ENCODE data around the gene SLC6A6. TPM values are rescaled to one million over a fixed set of nuclear protein-coding genes. Genes with fewer than 3 reads are reported as not detected.

Gene SLC6A6
- total RNA-seq, 1 experiment from 2014 or later, result 3.4 TPM

GRCh38 chr3:14474363-14475081 lies 72.1 kb downstream of the SLC6A6 start:
- H3K27me3 ChIP-seq, result no peaks in the 10 kb centered on the region
- no peak overlapping the region for H3K4me3 ChIP-seq
- H3K9me3 ChIP-seq, result no peaks in the 10 kb centered on the region
- no peaks in the 10 kb centered on the region for H3K36me3 ChIP-seq
- DNase-seq, result no peak

- no peaks in the 10 kb centered on the region for H3K27me3 ChIP-seq
- no peak overlapping the region for H3K4me3 ChIP-seq
- H3K36me3 ChIP-seq, result no peaks in the 10 kb centered on the region
- H3K9me3 ChIP-seq, result no peaks in the 10 kb centered on the region
- no peak for DNase-seq
Observed at GRCh38 chr3:14475621-14476020, 73.2 kb downstream of the SLC6A6 start.

GRCh38 chr3:14476583-14477265 lies 74.3 kb downstream of the SLC6A6 start:
- Histone ChIP-seq H3K36me3 (no peaks in the 10 kb centered on the region), H3K9me3 (no peaks in the 10 kb centered on the region), H3K4me3 (no peak overlapping the region), H3K27me3 (no peaks in the 10 kb centered on the region)
- DNase-seq, result no peak

GRCh38 chr3:14477311-14477935 lies 75.0 kb downstream of the SLC6A6 start:
- Histone ChIP-seq H3K27me3 (no peaks in the 10 kb centered on the region), H3K4me3 (no peak overlapping the region), H3K9me3 (no peaks in the 10 kb centered on the region), H3K36me3 (no peaks in the 10 kb centered on the region)
- no peak for DNase-seq

GRCh38 chr3:14478956-14479550 lies 76.6 kb downstream of the SLC6A6 start:
- H3K9me3 ChIP-seq, result no peaks in the 10 kb centered on the region
- H3K4me3 ChIP-seq, result no peak overlapping the region
- DNase-seq, result no peak
- no peaks in the 10 kb centered on the region for H3K36me3 ChIP-seq
- no peaks in the 10 kb centered on the region for H3K27me3 ChIP-seq

- Histone ChIP-seq H3K4me3 (no peak overlapping the region), H3K27me3 (no peaks in the 10 kb centered on the region), H3K36me3 (no peaks in the 10 kb centered on the region), H3K9me3 (no peaks in the 10 kb centered on the region)
- DNase-seq, result no peak
Observed at GRCh38 chr3:14479591-14479990, 77.2 kb downstream of the SLC6A6 start.

GRCh38 chr3:14480207-14481017 lies 78.0 kb downstream of the SLC6A6 start:
- no peak for DNase-seq
- no peaks in the 10 kb centered on the region for H3K36me3 ChIP-seq

GRCh38 chr3:14481018-14481645 lies 78.7 kb downstream of the SLC6A6 start:
- Histone ChIP-seq H3K36me3 (no peaks in the 10 kb centered on the region), H3K9me3 (no peaks in the 10 kb centered on the region), H3K4me3 (no peak overlapping the region), H3K27me3 (no peaks in the 10 kb centered on the region)
- DNase-seq, result no peak

More at GRCh38 chr3:14480207-14481017, 78.0 kb downstream of the SLC6A6 start:
- Histone ChIP-seq H3K27me3 (no peaks in the 10 kb centered on the region), H3K9me3 (no peaks in the 10 kb centered on the region), H3K4me3 (no peak overlapping the region)

- Histone ChIP-seq H3K27me3 (no peaks in the 10 kb centered on the region), H3K9me3 (no peaks in the 10 kb centered on the region), H3K4me3 (no peak overlapping the region), H3K36me3 (no peaks in the 10 kb centered on the region)
- no peak for DNase-seq
Observed at GRCh38 chr3:14481646-14482036, 79.2 kb downstream of the SLC6A6 start.

- Histone ChIP-seq H3K27me3 (no peaks in the 10 kb centered on the region), H3K36me3 (no peaks in the 10 kb centered on the region)
Observed at GRCh38 chr3:14482271-14482721, 79.9 kb downstream of the SLC6A6 start.

GRCh38 chr3:14483286-14483685 lies 80.9 kb downstream of the SLC6A6 start:
- H3K27me3 ChIP-seq, result no peaks in the 10 kb centered on the region
- H3K9me3 ChIP-seq, result no peaks in the 10 kb centered on the region
- no peak for DNase-seq
- H3K4me3 ChIP-seq, result no peak overlapping the region
- H3K36me3 ChIP-seq, result no peaks in the 10 kb centered on the region

More at GRCh38 chr3:14482271-14482721, 79.9 kb downstream of the SLC6A6 start:
- Histone ChIP-seq H3K4me3 (no peak overlapping the region), H3K9me3 (no peaks in the 10 kb centered on the region)
- peak; percentile 8 for DNase-seq

- no peak for DNase-seq
- H3K4me3 ChIP-seq, result no peak overlapping the region
- no peaks in the 10 kb centered on the region for H3K9me3 ChIP-seq
- no peaks in the 10 kb centered on the region for H3K36me3 ChIP-seq
- H3K27me3 ChIP-seq, result no peaks in the 10 kb centered on the region
Observed at GRCh38 chr3:14484741-14485140, 82.3 kb downstream of the SLC6A6 start.

- Histone ChIP-seq H3K27me3 (no peaks in the 10 kb centered on the region), H3K36me3 (no peaks in the 10 kb centered on the region), H3K9me3 (no peaks in the 10 kb centered on the region), H3K4me3 (no peak overlapping the region)
- DNase-seq, result no peak
Observed at GRCh38 chr3:14485981-14486380, 83.6 kb downstream of the SLC6A6 start.

GRCh38 chr3:14486460-14486859 lies 84.1 kb downstream of the SLC6A6 start:
- H3K27me3 ChIP-seq, result no peaks in the 10 kb centered on the region
- H3K36me3 ChIP-seq, result no peaks in the 10 kb centered on the region
- DNase-seq, result no peak
- H3K9me3 ChIP-seq, result no peaks in the 10 kb centered on the region
- no peak overlapping the region for H3K4me3 ChIP-seq

GRCh38 chr3:14487086-14487485 lies 84.7 kb downstream of the SLC6A6 start:
- H3K9me3 ChIP-seq, result no peaks in the 10 kb centered on the region
- no peak overlapping the region for H3K4me3 ChIP-seq
- H3K36me3 ChIP-seq, result no peaks in the 10 kb centered on the region
- no peaks in the 10 kb centered on the region for H3K27me3 ChIP-seq
- no peak for DNase-seq

- DNase-seq, result no peak
- Histone ChIP-seq H3K27me3 (no peaks in the 10 kb centered on the region), H3K9me3 (no peaks in the 10 kb centered on the region), H3K36me3 (no peaks in the 10 kb centered on the region), H3K4me3 (no peak overlapping the region)
Observed at GRCh38 chr3:14487821-14488220, 85.4 kb downstream of the SLC6A6 start.

Data from MG63 (cell line).